Aorta (tissue), 5 donors: ENCODE measurements around the gene CSAG1. TPM values are rescaled to one million over a fixed set of nuclear protein-coding genes. Genes with fewer than 3 reads are reported as not detected.
"Not testable (repeated sequence)": the region's sequence is repeated elsewhere in the genome, so short reads cannot be mapped to it uniquely, and the experiment has no call there.

Experiments
- ATAC-seq: fragments of 200-7000 bp; cut with Tn5 transposase; one replicate; pipeline ENCODE4 v1.9.1; 2022; ENCODE audit warnings: moderate library complexity; ENCODE audit not compliant: low FRiP score
- DNase-seq, 2 donors: peaks; one replicate each; pipeline ENCODE4 v3.0.0-alpha.2; 2020
- H3K27ac ChIP-seq, 2 donors: one replicate each; pipeline ENCODE4 v1.5.1; 2013; ENCODE audit warnings: low read length in 2 of 2, mild to moderate bottlenecking in 2 of 2, moderate library complexity in 2 of 2, control low read depth in 1 of 2, inconsistent platforms in 1 of 2, low read depth in 1 of 2
- H3K27me3 ChIP-seq, 2 donors: one replicate each; pipeline ENCODE4 v1.6.1; 2013; ENCODE audit warnings: control low read depth in 1 of 2, low read length in 1 of 2, mild to moderate bottlenecking in 1 of 2, moderate library complexity in 1 of 2; ENCODE audit not compliant: insufficient read depth in 2 of 2, control insufficient read depth in 1 of 2
- H3K36me3 ChIP-seq, 2 donors: one replicate each; pipeline ENCODE4 v1.6.1; 2013; ENCODE audit warnings: control low read depth in 1 of 2, low read length in 1 of 2, mild to moderate bottlenecking in 1 of 2; ENCODE audit not compliant: insufficient read depth in 2 of 2, control insufficient read depth in 1 of 2
- H3K4me1 ChIP-seq, 2 donors: one replicate each; pipeline ENCODE4 v1.6.1; 2013; ENCODE audit warnings: low read length in 2 of 2, control low read depth in 1 of 2, mild to moderate bottlenecking in 1 of 2, moderate library complexity in 1 of 2; ENCODE audit not compliant: insufficient read depth in 2 of 2, control insufficient read depth in 1 of 2
- H3K4me3 ChIP-seq, 2 donors: one replicate each; pipeline ENCODE4 v1.5.1; 2013; ENCODE audit warnings: low read length in 2 of 2, control low read depth in 1 of 2, mild to moderate bottlenecking in 1 of 2
- H3K9me3 ChIP-seq: one replicate; pipeline ENCODE4 v1.6.1; 2013; ENCODE audit warnings: mild to moderate bottlenecking, low read length; ENCODE audit not compliant: control insufficient read depth
- WGBS, 2 donors: extraction: QIAGEN DNeasy Blood & Tissue Kit; methylation state at CpG; one replicate each; pipeline ENCODE4 v1.1.7; 2013; 5-methylcytosine and 5-hydroxymethylcytosine counted together
- intact Hi-C, 2 donors: fragments of 100-400 bp; cut with DNase I; formaldehyde crosslinking; loops; one replicate each; pipeline versions ENCODE4 v1.14.2 to v1.15.0; 2022
- polyA plus RNA-seq, 2 donors: library from polyadenylated mRNA; stranded (reverse); fragments of 200-250 nt; gene quantifications; one replicate each; pipeline ENCODE4 v1.2.3, GENCODE V29; 2013
- total RNA-seq, 2 donors: library from RNA; stranded (reverse); fragmentation: NEBNext Ultra II Directional; extraction: Animal tissue kit (Norgen Biotek cat#: 25700); gene quantifications; one replicate each; pipeline ENCODE4 v1.2.1, GENCODE V29; 2021
- donor health status: healthy with polysubstance abuse.
- donor health status: Bipolar disorder and iron deficiency.
- donor health status: DM: no; HTN: no; CAD: no.
- donor health status: DM: no; HTN: no; CAD: no.
- donor health status: DM: yes; HTN: yes; CAD: no.

CSAG1 gene
- total and polyA plus RNA-seq, 4 donors = not detected

GRCh38 chrX:152709173-152709572, 24.3 kb downstream of the CSAG1 start, which contains the start of gene CSAG2:
TSS of gene CSAG2 (minus strand) at chrX:152709273. CDS start at chrX:152709112, 161 bp downstream.
- DNase-seq, H3K27me3 ChIP-seq, intact Hi-C loops, H3K4me3 ChIP-seq, ATAC-seq, H3K4me1 ChIP-seq, H3K9me3 ChIP-seq, H3K36me3 ChIP-seq, H3K27ac ChIP-seq: not testable (repeated sequence)
- no CpG with 5 or more reads among the region's 2 CpGs for WGBS, 2 donors

- intact Hi-C loops, ATAC-seq, H3K36me3 ChIP-seq, H3K4me3 ChIP-seq, DNase-seq, H3K9me3 ChIP-seq, H3K27ac ChIP-seq, H3K4me1 ChIP-seq, H3K27me3 ChIP-seq: not testable (repeated sequence)
- WGBS, 2 donors = 72 to 88% methylated on average over 3 to 4 of the region's 7 CpGs
These were observed 27.0 kb downstream of the CSAG1 start for GRCh38 chrX:152706500-152706899.

- H3K4me1 ChIP-seq, H3K27ac ChIP-seq, intact Hi-C loops, H3K9me3 ChIP-seq, H3K4me3 ChIP-seq, H3K36me3 ChIP-seq, ATAC-seq, H3K27me3 ChIP-seq: not testable (repeated sequence)
- 87 to 98% methylated on average over 4 of the region's 5 CpGs for WGBS, 2 donors
- DNase-seq = peak; percentile 22 to 59
These were observed 33.1 kb downstream of the CSAG1 start for GRCh38 chrX:152700390-152700789.

- WGBS, 2 donors = 69 to 85% methylated on average over 5 to 7 of the region's 34 CpGs
- H3K4me3 ChIP-seq, intact Hi-C loops, H3K36me3 ChIP-seq, H3K4me1 ChIP-seq, DNase-seq, H3K27ac ChIP-seq, H3K9me3 ChIP-seq, H3K27me3 ChIP-seq, ATAC-seq: not testable (repeated sequence)
These were observed 35.3 kb downstream of the CSAG1 start, which contains the start of gene MAGEA3 for GRCh38 chrX:152697952-152698931. TSS of gene MAGEA3 (plus strand) at chrX:152698794. CDS start at chrX:152700833, 2,039 bp downstream.

- H3K4me3 ChIP-seq, H3K4me1 ChIP-seq, DNase-seq, ATAC-seq, intact Hi-C loops, H3K36me3 ChIP-seq, H3K27me3 ChIP-seq, H3K9me3 ChIP-seq, H3K27ac ChIP-seq: not testable (repeated sequence)
- no CpG with 5 or more reads among the region's 3 CpGs for WGBS, 2 donors
These were observed 52.5 kb downstream of the CSAG1 start for GRCh38 chrX:152681012-152681411.

Other genes starting within 250 kb of the CSAG1 start
- under 1 TPM in 1 of 2 donors, not detected in 1; 0.06 TPM for gene GABRQ, start 95.8 kb downstream of the CSAG1 start, total RNA-seq
- not detected for gene GABRQ, start 95.8 kb downstream of the CSAG1 start, polyA plus RNA-seq
- gene MAGEA3, start 34.9 kb downstream of the CSAG1 start, total RNA-seq = not detected
- not detected for gene MAGEA3, start 34.9 kb downstream of the CSAG1 start, polyA plus RNA-seq
- gene CSAG2, start 24.4 kb downstream of the CSAG1 start, total RNA-seq = not detected
- not detected for gene CSAG2, start 24.4 kb downstream of the CSAG1 start, polyA plus RNA-seq
- not detected for gene MAGEA2B, start 19.1 kb downstream of the CSAG1 start, total RNA-seq
- not detected for gene MAGEA2B, start 19.1 kb downstream of the CSAG1 start, polyA plus RNA-seq
- gene MAGEA12, start within 50 bp of the CSAG1 start, total RNA-seq = not detected
- not detected for gene MAGEA12, start within 50 bp of the CSAG1 start, polyA plus RNA-seq
- not detected for gene MAGEA2, start 20.1 kb upstream of the CSAG1 start, total RNA-seq
- not detected for gene MAGEA2, start 20.1 kb upstream of the CSAG1 start, polyA plus RNA-seq
- not detected for gene CSAG3, start 25.5 kb upstream of the CSAG1 start, total RNA-seq
- not detected for gene CSAG3, start 25.5 kb upstream of the CSAG1 start, polyA plus RNA-seq
- not detected for gene MAGEA6, start 36.0 kb upstream of the CSAG1 start, total RNA-seq
- not detected for gene MAGEA6, start 36.0 kb upstream of the CSAG1 start, polyA plus RNA-seq
- 10 to 100 TPM; 22.1 to 22.8 TPM for gene CETN2, start 97.0 kb upstream of the CSAG1 start, total RNA-seq
- 10 to 100 TPM; 38.7 to 38.9 TPM for gene CETN2, start 97.0 kb upstream of the CSAG1 start, polyA plus RNA-seq
- gene NSDHL, start 97.3 kb upstream of the CSAG1 start, total RNA-seq = 1 to 10 TPM; 8.1 to 9.4 TPM
- gene NSDHL, start 97.3 kb upstream of the CSAG1 start, polyA plus RNA-seq = 10 to 100 TPM; 10.0 to 10.1 TPM
- 10 to 100 TPM in 1 of 2 donors, 1 to 10 TPM in 1; 8.0 to 13.5 TPM for gene ZNF185, start 164.3 kb upstream of the CSAG1 start, total RNA-seq
- gene ZNF185, start 164.3 kb upstream of the CSAG1 start, polyA plus RNA-seq = 1 to 10 TPM; 2.6 to 4.8 TPM